ENCODE data around the gene UNC93B1.
"Not testable (repeated sequence)": the region's sequence is repeated elsewhere in the genome, so short reads cannot be mapped to it uniquely, and the experiment has no call there.

DNA sequence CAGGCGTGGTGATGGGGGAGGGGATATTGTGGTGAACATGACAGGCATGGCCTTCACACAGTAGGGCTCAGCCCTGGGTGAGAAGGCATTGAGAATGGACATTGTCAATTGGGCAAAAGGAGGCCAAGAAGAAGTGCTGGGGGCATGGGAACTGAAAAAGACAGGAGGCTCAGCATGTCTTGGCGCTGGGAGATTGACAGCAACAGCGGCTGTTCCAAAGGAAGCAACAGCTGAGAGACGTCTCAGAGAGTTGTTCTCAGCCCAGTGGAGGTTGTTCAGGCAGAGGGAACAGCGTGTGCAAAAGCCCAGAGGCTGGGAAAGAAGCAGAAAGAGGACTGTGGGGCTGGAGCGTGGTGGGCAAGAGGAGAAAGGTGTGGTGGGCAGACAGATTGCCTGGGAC is 47.7 kb downstream of the UNC93B1 start:
- TF ChIP-seq, protein P1, sequence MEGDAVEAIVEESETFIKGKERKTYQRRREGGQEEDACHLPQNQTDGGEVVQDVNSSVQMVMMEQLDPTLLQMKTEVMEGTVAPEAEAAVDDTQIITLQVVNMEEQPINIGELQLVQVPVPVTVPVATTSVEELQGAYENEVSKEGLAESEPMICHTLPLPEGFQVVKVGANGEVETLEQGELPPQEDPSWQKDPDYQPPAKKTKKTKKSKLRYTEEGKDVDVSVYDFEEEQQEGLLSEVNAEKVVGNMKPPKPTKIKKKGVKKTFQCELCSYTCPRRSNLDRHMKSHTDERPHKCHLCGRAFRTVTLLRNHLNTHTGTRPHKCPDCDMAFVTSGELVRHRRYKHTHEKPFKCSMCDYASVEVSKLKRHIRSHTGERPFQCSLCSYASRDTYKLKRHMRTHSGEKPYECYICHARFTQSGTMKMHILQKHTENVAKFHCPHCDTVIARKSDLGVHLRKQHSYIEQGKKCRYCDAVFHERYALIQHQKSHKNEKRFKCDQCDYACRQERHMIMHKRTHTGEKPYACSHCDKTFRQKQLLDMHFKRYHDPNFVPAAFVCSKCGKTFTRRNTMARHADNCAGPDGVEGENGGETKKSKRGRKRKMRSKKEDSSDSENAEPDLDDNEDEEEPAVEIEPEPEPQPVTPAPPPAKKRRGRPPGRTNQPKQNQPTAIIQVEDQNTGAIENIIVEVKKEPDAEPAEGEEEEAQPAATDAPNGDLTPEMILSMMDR (IDR thresholded peaks at IDR 0.05) = not testable (repeated sequence)
- not testable (repeated sequence) for TF ChIP-seq POLR2A (IDR thresholded peaks at IDR 0.05)

All from prostate gland (tissue), 2 donors.